GM12878 (cell line): Measurements from ENCODE around the gene ADGRG1. TPM values are rescaled to one million over a fixed set of nuclear protein-coding genes. Genes with fewer than 3 reads are reported as not detected.

ENCODE experiments used
- ATAC-seq: fragments of 200-7000 bp; cut with Tn5 transposase; 3 replicates; pipeline ENCODE4 v1.9.1; 2020; ENCODE audit warnings: mild to moderate bottlenecking, moderate library complexity
- BruUV-seq: library from RNA; stranded (reverse); fragments of 400-500 nt; replicated peaks from 2 replicates; lab custom pipeline; 2021; lab: Mats Ljungman, UMichigan
- CTCF ChIA-PET: fragments of 300-600 bp; sonication (Branson Sonifier 250); formaldehyde crosslinking; extraction: SDS; loops from one replicate; lab custom pipeline; 2021; ENCODE audit warnings: inconsistent platforms; lab: Yijun Ruan, JAX
- POLR2A ChIA-PET: fragments of 350-600 bp; formaldehyde crosslinking; extraction: SDS; loops from one replicate; lab custom pipeline; 2021; ENCODE audit warnings: inconsistent platforms; lab: Charles Lee
- RAD21 ChIA-PET: fragments of 300-600 bp; sonication (Branson Sonifier 250); formaldehyde crosslinking; loops from one replicate; lab custom pipeline; 2023; ENCODE audit warnings: antibody characterized with exemption; ENCODE audit not compliant: unreplicated experiment; lab: Charles Lee
- SMC1A ChIA-PET: fragments of 300-600 bp; sonication (Branson Sonifier 250); formaldehyde crosslinking; loops from one replicate; lab custom pipeline; 2023; ENCODE audit not compliant: unreplicated experiment, uncharacterized antibody; lab: Charles Lee
- DNase-seq: peaks from one replicate; pipeline ENCODE4 v3.0.0-alpha.2; 2011; ENCODE audit warnings: low read depth, low spot score
- FAIRE-seq: peaks from 3 replicates; lab custom pipeline; 2011; peaks lifted over from hg19 to GRCh38; lab: Jason Lieb, UNC
- H2AFZ ChIP-seq: 2 replicates; pipeline ENCODE4 v1.6.0; 2011; ENCODE audit warnings: low read depth, low read length, control low read depth; ENCODE audit not compliant: control insufficient read depth
- H3K27ac ChIP-seq: 2 replicates; pipeline ENCODE4 v1.5.1; 2011; ENCODE audit warnings: control low read depth; ENCODE audit not compliant: control insufficient read depth, insufficient read depth
- H3K27me3 ChIP-seq, 2 experiments: replicated peaks in 1 of 2; 2 replicates each; pipeline versions ENCODE4 v1.6.0 to v1.6.1; 2011; ENCODE audit warnings: low read length in 1 of 2; ENCODE audit not compliant: control insufficient read depth in 2 of 2, insufficient read depth in 2 of 2
- H3K36me3 ChIP-seq, 2 experiments: 2 replicates each; pipeline ENCODE4 v1.5.1; 2011; ENCODE audit warnings: low read length in 1 of 2; ENCODE audit not compliant: control insufficient read depth in 2 of 2, insufficient read depth in 2 of 2
- H3K4me1 ChIP-seq: 2 replicates; pipeline ENCODE4 v1.6.1; 2011; ENCODE audit warnings: mild to moderate bottlenecking, low read length, moderate library complexity, mixed read lengths; ENCODE audit not compliant: control insufficient read depth, insufficient read depth
- H3K4me2 ChIP-seq: 2 replicates; pipeline ENCODE4 v1.6.0; 2011; ENCODE audit warnings: control low read depth; ENCODE audit not compliant: control insufficient read depth, insufficient read depth
- H3K4me3 ChIP-seq: fragments of 200-600 bp; sonication (generic); 2 replicates; pipeline ENCODE4 v1.5.1; 2016
- H3K79me2 ChIP-seq: 2 replicates; pipeline ENCODE4 v1.6.0; 2011; ENCODE audit warnings: low read length; ENCODE audit not compliant: control insufficient read depth, insufficient read depth
- H3K9ac ChIP-seq: 2 replicates; pipeline ENCODE4 v1.8.0; 2011; ENCODE audit warnings: low read length, control low read depth, mixed read lengths; ENCODE audit not compliant: control insufficient read depth, insufficient read depth
- H3K9me3 ChIP-seq: replicated peaks from 3 replicates; pipeline ENCODE4 v1.5.1; 2011; ENCODE audit warnings: mild to moderate bottlenecking, low read length; ENCODE audit not compliant: control insufficient read depth, insufficient read depth
- H4K20me1 ChIP-seq: 2 replicates; pipeline ENCODE4 v1.6.0; 2011; ENCODE audit not compliant: control insufficient read depth, insufficient read depth
- CHD1 ChIP-seq: IDR thresholded peaks from 2 replicates; pipeline ENCODE4 v1.6.1; 2012; ENCODE audit warnings: low read depth, low read length, improper control_type of control experiment
- GATAD2B ChIP-seq: fragments of 450-650 bp; conservative IDR thresholded peaks from 2 replicates; pipeline ENCODE4 v1.6.1; 2017; ENCODE audit warnings: low read depth, mild to moderate bottlenecking, moderate library complexity
- HDAC6 ChIP-seq: fragments of 200-600 bp; sonication (generic); IDR thresholded peaks from one replicate; pipeline ENCODE4 v1.8.0; 2017; ENCODE audit warnings: antibody characterized with exemption; ENCODE audit not compliant: unreplicated experiment
- IKZF2 ChIP-seq, 2 experiments: fragments of 450-650 bp; IDR thresholded peaks; 2 replicates each; pipeline ENCODE4 v1.6.1; 2017; ENCODE audit warnings: mild to moderate bottlenecking in 2 of 2, moderate library complexity in 2 of 2
- KAT2A ChIP-seq: conservative IDR thresholded peaks from 2 replicates; pipeline ENCODE4 v1.6.1; 2011; ENCODE audit warnings: low read depth, low read length; ENCODE audit not compliant: control insufficient read depth
- NFYB ChIP-seq: IDR thresholded peaks from 2 replicates; pipeline ENCODE4 v1.6.1; 2011; ENCODE audit warnings: low read depth, mild to moderate bottlenecking, low read length, improper control_type of control experiment, moderate library complexity; ENCODE audit not compliant: insufficient read depth
- PAX5 ChIP-seq: IDR thresholded peaks from 2 replicates; pipeline ENCODE4 v1.6.1; 2011; ENCODE audit warnings: low read depth, low read length, borderline replicate concordance
- PML ChIP-seq: IDR thresholded peaks from 2 replicates; pipeline ENCODE4 v1.6.1; 2012; ENCODE audit warnings: low read length, inconsistent platforms
- POU2F2 ChIP-seq: IDR thresholded peaks from 3 replicates; pipeline ENCODE4 v1.6.1; 2011; ENCODE audit warnings: low read depth, mild to moderate bottlenecking, low read length, borderline replicate concordance
- WGBS: methylation state at CpG from one replicate; pipeline ENCODE4 v1.1.6; 2016; ENCODE audit warnings: low lambda C conversion rate; ENCODE audit not compliant: insufficient replicate concordance, insufficient coverage; ENCODE audit errors: missing lambda C conversion rate; 5-methylcytosine and 5-hydroxymethylcytosine counted together
- in situ Hi-C: fragments of 300-500 bp; cut with MboI; formaldehyde crosslinking; loops from 9 replicates; pipeline ENCODE4 v1.14.3; 2018; ENCODE audit warnings: mixed read lengths
- intact Hi-C: fragments of 100-400 bp; cut with micrococcal nuclease; formaldehyde crosslinking; loops from one replicate; pipeline ENCODE4 v1.14.2; 2022; ENCODE audit not compliant: unreplicated experiment
- polyA plus RNA-seq, 11 experiments: library from polyadenylated mRNA; depleted of rRNA in 4 of 11; unstranded in 6 of 11; stranded (reverse) in 5 of 11; fragments of >200 nt; fragmentation: Nextera tagmentation in 4 of 11; fragmentation: Illumina TruSeq in 1 of 11; extraction: Ambion mirVana in 4 of 11; extraction: Trizol in 1 of 11; gene quantifications; 1 replicate in 1 of 11; 2 replicates in 10 of 11; pipeline versions ENCODE4 v1.2.1 to v1.2.3, GENCODE V29; 2011 to 2016; ENCODE audit warnings: inconsistent platforms in 2 of 11, missing spikeins in 2 of 11, low read depth in 1 of 11
- total RNA-seq, 4 experiments: library from RNA; depleted of rRNA in 3 of 4; stranded (reverse); fragments of >200 nt in 3 of 4; fragmentation: Illumina TruSeq in 1 of 4; extraction: Trizol in 1 of 4; gene quantifications; 2 replicates each; pipeline versions ENCODE4 v1.2.1 to v1.2.3, GENCODE V29; 2013 to 2021
- TF ChIP-seq, protein P1 (sequence below): fragments of 450-650 bp; IDR thresholded peaks from 2 replicates; pipeline ENCODE4 v1.6.1; 2018; ENCODE audit warnings: borderline replicate concordance, mild to moderate bottlenecking; ENCODE audit not compliant: partially characterized antibody

ADGRG1 gene
- total and polyA plus RNA-seq, 10 of the 15 experiments (the other 5 are each of a cell fraction or from before 2014, with no cell fraction given): 0.07 to 2.0 (median 0.75) TPM

DNA sequence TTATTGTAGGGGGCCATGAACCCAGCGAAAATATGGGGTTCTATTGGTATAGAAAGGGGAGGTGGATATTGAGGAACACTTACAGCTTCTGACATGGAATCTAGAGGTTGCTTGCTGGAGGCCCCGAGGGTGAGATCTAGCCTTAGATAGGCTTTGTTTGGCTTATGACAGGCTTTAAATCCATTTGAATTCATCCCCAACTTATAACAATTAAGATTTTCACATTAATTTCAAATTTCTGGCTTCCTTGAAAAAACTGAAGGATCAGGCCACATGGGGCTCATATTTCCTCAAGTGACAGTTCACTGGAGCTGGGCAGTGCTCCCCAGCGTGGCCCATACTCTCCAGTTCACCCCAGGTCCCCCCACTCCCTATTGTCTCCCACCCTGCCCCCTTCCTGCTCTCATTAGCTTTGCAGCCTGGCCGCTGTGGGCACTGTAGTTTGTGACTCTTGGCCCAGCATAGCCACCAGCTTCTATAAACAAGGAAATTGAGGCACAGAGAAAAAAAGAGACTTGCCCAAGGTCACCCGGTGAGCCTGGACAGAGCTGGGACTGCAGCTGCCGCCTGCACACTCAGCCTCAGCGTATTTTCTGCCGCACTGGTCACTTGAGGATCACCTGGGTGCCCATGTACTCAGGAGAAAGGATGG lies 19.8 kb upstream of the ADGRG1 start:
- in situ Hi-C loops: no loop called here
- POLR2A ChIA-PET: interaction anchor here (0.6 to 3.7 kb wide), 5 partner anchors 7 to 47 kb away, joined by 3 to 32 read pairs (median 6); no protein-coding TSS in a partner anchor
- 85% methylated on average over 8 of the region's 8 CpGs for WGBS

DNA sequence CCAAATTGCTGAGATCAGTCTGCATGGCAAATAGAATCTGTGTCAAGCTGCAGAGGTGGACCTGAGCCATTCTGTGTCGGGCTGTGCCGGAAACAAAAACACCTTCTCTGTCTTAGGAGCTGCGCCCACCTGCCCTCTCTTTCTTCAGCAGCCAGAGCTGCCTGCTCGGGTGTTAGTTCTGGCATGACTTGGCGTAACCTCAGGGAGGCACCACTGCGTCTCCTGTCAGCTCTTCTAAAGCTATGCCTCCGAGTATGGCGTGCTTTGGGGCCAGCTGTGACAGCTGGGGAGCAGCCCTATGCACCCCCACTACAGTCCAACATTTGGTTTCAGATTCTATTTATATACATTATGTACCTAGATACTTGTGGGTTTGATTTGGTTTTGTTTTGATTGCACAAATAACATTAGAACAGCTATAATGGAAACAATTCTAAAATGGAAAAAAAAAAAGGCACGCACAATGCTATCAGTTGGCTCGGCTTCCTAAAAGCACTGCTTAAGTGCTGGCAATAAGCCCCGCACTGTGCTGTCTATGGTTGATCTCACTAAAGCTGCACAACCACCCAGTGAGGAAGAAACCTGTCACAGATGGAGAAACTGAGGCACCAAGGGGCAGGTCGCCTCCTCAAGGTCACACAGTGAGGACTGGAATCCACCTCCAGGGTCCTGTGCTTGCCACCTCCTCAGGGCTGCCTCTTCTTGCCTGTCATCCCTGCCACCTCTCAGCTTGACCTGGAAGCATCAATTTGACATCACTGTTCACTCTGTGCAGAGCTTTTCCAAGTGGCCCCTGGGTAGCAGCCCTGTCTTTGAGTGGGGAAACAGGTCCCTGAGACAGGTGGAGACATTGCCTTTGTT lies 18.7 kb upstream of the ADGRG1 start:
- Histone ChIP-seq H2AFZ (peak overlapping the region; percentile 49), H4K20me1 (no peaks in the 10 kb centered on the region), H3K27me3 (no peaks in the 10 kb centered on the region), H3K36me3 (no peaks in the 10 kb centered on the region), H3K27ac (peak overlapping the region; percentile 87), H3K4me1 (peaks cover 37% of the 10 kb centered on the region), H3K4me2 (peak overlapping the region; percentile 97), H3K9me3 (no peaks in the 10 kb centered on the region), H3K4me3 (peak overlapping the region; percentile 30; the same call in 1 of the 2 replicates), H3K79me2 (no peaks in the 10 kb centered on the region), H3K9ac (peak overlapping the region; percentile 60)
- peak; percentile 83 for DNase-seq
- 1% methylated on average over 12 of the region's 12 CpGs for WGBS
- BruUV-seq: no TSS peak
- in situ Hi-C loops: no loop called here
- intact Hi-C loops: loop anchor here (10.0 kb wide), 1 partner anchor 265 kb away; no protein-coding TSS in a partner anchor
- peak; percentile 92 for ATAC-seq
- ChIA-PET POLR2A (interaction anchor here (0.5 to 3.7 kb wide), 8 partner anchors 8 to 48 kb away, joined by 3 to 32 read pairs (median 6); no protein-coding TSS in a partner anchor), RAD21 (interaction anchor here (0.7 to 4.9 kb wide), 21 partner anchors 9 to 126 kb away, joined by 3 to 70 read pairs (median 5); partner anchors contain the start of genes ADGRG1, ADGRG5 and KATNB1), SMC1A (interaction anchor here (0.8 to 5.0 kb wide), 15 partner anchors 10 to 109 kb away, joined by 3 to 88 read pairs (median 5); partner anchors contain the start of gene ADGRG1), CTCF (interaction anchor here (0.9 to 6.5 kb wide), 18 partner anchors 9 to 371 kb away, joined by 3 to 197 read pairs (median 4); partner anchors contain the start of genes ADGRG1 and KATNB1)
- peak; percentile 65 for FAIRE-seq
- TF ChIP-seq, protein P1, sequence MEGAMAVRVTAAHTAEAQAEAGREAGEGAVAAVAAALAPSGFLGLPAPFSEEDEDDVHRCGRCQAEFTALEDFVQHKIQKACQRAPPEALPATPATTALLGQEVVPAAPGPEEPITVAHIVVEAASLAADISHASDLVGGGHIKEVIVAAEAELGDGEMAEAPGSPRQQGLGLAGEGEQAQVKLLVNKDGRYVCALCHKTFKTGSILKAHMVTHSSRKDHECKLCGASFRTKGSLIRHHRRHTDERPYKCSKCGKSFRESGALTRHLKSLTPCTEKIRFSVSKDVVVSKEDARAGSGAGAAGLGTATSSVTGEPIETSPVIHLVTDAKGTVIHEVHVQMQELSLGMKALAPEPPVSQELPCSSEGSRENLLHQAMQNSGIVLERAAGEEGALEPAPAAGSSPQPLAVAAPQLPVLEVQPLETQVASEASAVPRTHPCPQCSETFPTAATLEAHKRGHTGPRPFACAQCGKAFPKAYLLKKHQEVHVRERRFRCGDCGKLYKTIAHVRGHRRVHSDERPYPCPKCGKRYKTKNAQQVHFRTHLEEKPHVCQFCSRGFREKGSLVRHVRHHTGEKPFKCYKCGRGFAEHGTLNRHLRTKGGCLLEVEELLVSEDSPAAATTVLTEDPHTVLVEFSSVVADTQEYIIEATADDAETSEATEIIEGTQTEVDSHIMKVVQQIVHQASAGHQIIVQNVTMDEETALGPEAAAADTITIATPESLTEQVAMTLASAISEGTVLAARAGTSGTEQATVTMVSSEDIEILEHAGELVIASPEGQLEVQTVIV: no peak
- TF ChIP-seq POU2F2 (peak; percentile 70; the same call in 2 of the 3 replicates), PAX5 (peak; percentile 93), PML (peak; percentile 90), IKZF2 (IDR thresholded peaks at IDR 0.05) (peak; percentile 52 to 77), GATAD2B (no peak; the same call in 1 of the 2 replicates), CHD1 (peak; percentile 82; the same call in 1 of the 2 replicates), NFYB (no peak), KAT2A (no peak)

More for the DNA sequence above, 19.8 kb upstream of the ADGRG1 start:
- SMC1A ChIA-PET: interaction anchor here (0.7 to 5.0 kb wide), 9 partner anchors 9 to 72 kb away, joined by 3 to 88 read pairs (median 17); no protein-coding TSS in a partner anchor
- no TSS peak for BruUV-seq
- H3K4me3 ChIP-seq: no peak overlapping the region
- peak overlapping the region; percentile 64; the same call in 1 of the 2 replicates for H3K27ac ChIP-seq
- H3K4me2 ChIP-seq: peak overlapping the region; percentile 97; the same call in 1 of the 2 replicates
- RAD21 ChIA-PET: interaction anchor here (0.6 to 4.9 kb wide), 14 partner anchors 8 to 80 kb away, joined by 3 to 70 read pairs (median 5); partner anchors contain the start of genes ADGRG1 and ADGRG5
- H2AFZ ChIP-seq: no peak overlapping the region
- peak overlapping the region; percentile 60; the same call in 1 of the 2 replicates for H3K9ac ChIP-seq
- no peak for TF ChIP-seq HDAC6
- FAIRE-seq (no peak), ATAC-seq (no peak), DNase-seq (no peak)
- CTCF ChIA-PET: interaction anchor here (0.6 to 6.5 kb wide), 10 partner anchors 13 to 190 kb away, joined by 3 to 197 read pairs (median 8); partner anchors contain the start of gene KATNB1
- no peaks in the 10 kb centered on the region for H3K79me2 ChIP-seq
- no peaks in the 10 kb centered on the region for H3K27me3 ChIP-seq
- no peaks in the 10 kb centered on the region for H4K20me1 ChIP-seq
- no peaks in the 10 kb centered on the region for H3K36me3 ChIP-seq
- H3K9me3 ChIP-seq: no peaks in the 10 kb centered on the region
- intact Hi-C loops: loop anchor here (10.0 kb wide), 1 partner anchor 264 kb away; no protein-coding TSS in a partner anchor
- peaks cover 37% of the 10 kb centered on the region for H3K4me1 ChIP-seq
